GM12878 (cell line): Measurements from ENCODE around the gene DNAJB14.

Experiments
- CHD2 ChIP-seq: IDR thresholded peaks from 2 replicates; pipeline ENCODE4 v1.6.1; 2011; ENCODE audit warnings: low read depth, low read length, improper control_type of control experiment, borderline replicate concordance
- CTCF ChIP-seq, 3 experiments: IDR thresholded peaks in 2 of 3; conservative IDR thresholded peaks in 1 of 3; 2 replicates each; pipeline ENCODE4 v1.5.1; 2011; ENCODE audit warnings: low read depth in 3 of 3, low read length in 3 of 3, mild to moderate bottlenecking in 3 of 3, control low read depth in 2 of 3, moderate library complexity in 2 of 3, inconsistent platforms in 1 of 3, mixed read lengths in 1 of 3; ENCODE audit not compliant: control insufficient read depth in 2 of 3, insufficient read depth in 1 of 3; ENCODE audit errors: extremely low read depth in 1 of 3

- no peak for TF ChIP-seq CTCF (IDR thresholded peaks at IDR 0.05 in 2 of 3, conservative IDR thresholded peaks at IDR 0.05 in 1 of 3; ENCODE audit: control insufficient read depth in 2 of 3, extremely low read depth in 1 of 3, insufficient read depth in 1 of 3, low read depth in 3 of 3, low read length in 3 of 3)
- TF ChIP-seq CHD2 = no peak
Measured at GRCh38 chr4:99947608-99948007, 1.2 kb upstream of the DNAJB14 start.
